Stomach (tissue), 9 donors: Measurements from ENCODE around the gene ADI1. TPM values are rescaled to one million over a fixed set of nuclear protein-coding genes. Genes with fewer than 3 reads are reported as not detected.

Experiments used
- DNase-seq, 2 donors: peaks; one replicate each; pipeline versions ENCODE4 v3.0.0 to v3.0.0-alpha.2; 2013 to 2019
- H3K27ac ChIP-seq, 5 donors: fragments of 200-600 bp in 4 of 5; sonication (generic) in 4 of 5; one replicate each; pipeline ENCODE4 v1.5.1; 2013 to 2019; ENCODE audit warnings: mild to moderate bottlenecking in 1 of 5, moderate library complexity in 1 of 5
- H3K27me3 ChIP-seq, 3 donors: fragments of 200-600 bp; sonication (generic); one replicate each; pipeline ENCODE4 v1.5.1; 2017 to 2019; ENCODE audit warnings: mixed run types in 1 of 3
- H3K36me3 ChIP-seq, 4 donors: fragments of 200-600 bp; sonication (generic); 1 replicate in 3 of 4; 2 replicates in 1 of 4; pipeline ENCODE4 v1.5.1; 2016 to 2019
- H3K4me1 ChIP-seq, 4 donors: fragments of 200-600 bp; sonication (generic); one replicate each; pipeline ENCODE4 v1.5.1; 2016 to 2019
- H3K4me3 ChIP-seq, 4 donors: fragments of 200-600 bp; sonication (generic) in 3 of 4; one replicate each; pipeline ENCODE4 v1.5.1; 2016 to 2019; ENCODE audit warnings: mild to moderate bottlenecking in 1 of 4
- H3K9me3 ChIP-seq, 4 donors: fragments of 200-600 bp; sonication (generic); one replicate each; pipeline ENCODE4 v1.5.1; 2016 to 2019
- EP300 ChIP-seq: sonication (generic); formaldehyde crosslinking; IDR thresholded peaks from one replicate; pipeline ENCODE4 v1.6.1; 2017; ENCODE audit warnings: antibody characterized with exemption
- POLR2A ChIP-seq, 4 donors: fragments of 450-650 bp; IDR thresholded peaks; one replicate each; pipeline ENCODE4 v1.6.1; 2016; ENCODE audit warnings: antibody characterized with exemption in 4 of 4, control low read depth in 2 of 4, mild to moderate bottlenecking in 1 of 4, moderate library complexity in 1 of 4
- POLR2AphosphoS5 ChIP-seq, 3 donors: sonication (generic); formaldehyde crosslinking; IDR thresholded peaks; one replicate each; pipeline ENCODE4 v1.6.1; 2016; ENCODE audit warnings: antibody characterized with exemption in 3 of 3
- WGBS, 5 donors: extraction: QIAGEN DNeasy Blood & Tissue Kit in 3 of 5; methylation state at CpG; one replicate each; pipeline versions ENCODE4 v1.1.5 to v1.1.7; 2013 to 2018; 5-methylcytosine and 5-hydroxymethylcytosine counted together
- intact Hi-C: fragments of 100-400 bp; cut with DNase I; formaldehyde crosslinking; loops from one replicate; pipeline ENCODE4 v1.15.1; 2023; ENCODE audit warnings: low total_unique reads
- polyA plus RNA-seq, 3 donors: library from polyadenylated mRNA; stranded (reverse); fragments of 200-250 nt; gene quantifications; one replicate each; pipeline ENCODE4 v1.2.3, GENCODE V29; 2013
- total RNA-seq, 5 donors: library from RNA; depleted of rRNA; stranded (reverse); fragments of >200 nt; gene quantifications; one replicate each; pipeline versions ENCODE4 v1.1.0 to v1.2.3, GENCODE V29; 2014 to 2016
- TF ChIP-seq, protein P1 (sequence below), 7 experiments: fragments of 450-650 bp in 4 of 7; fragments of 200-600 bp in 3 of 7; sonication (generic) in 3 of 7; IDR thresholded peaks; one replicate each; pipeline ENCODE4 v1.5.1; 2016 to 2019; ENCODE audit warnings: antibody characterized with exemption in 7 of 7, control low read depth in 2 of 7, mild to moderate bottlenecking in 1 of 7
- donor health status: healthy with polysubstance abuse.
- donor health status: Bipolar disorder and iron deficiency.
- donor health status: healthy.

ADI1 gene
- total and polyA plus RNA-seq, 8 donors = 25.1 to 124 (median 67.5) TPM

DNA sequence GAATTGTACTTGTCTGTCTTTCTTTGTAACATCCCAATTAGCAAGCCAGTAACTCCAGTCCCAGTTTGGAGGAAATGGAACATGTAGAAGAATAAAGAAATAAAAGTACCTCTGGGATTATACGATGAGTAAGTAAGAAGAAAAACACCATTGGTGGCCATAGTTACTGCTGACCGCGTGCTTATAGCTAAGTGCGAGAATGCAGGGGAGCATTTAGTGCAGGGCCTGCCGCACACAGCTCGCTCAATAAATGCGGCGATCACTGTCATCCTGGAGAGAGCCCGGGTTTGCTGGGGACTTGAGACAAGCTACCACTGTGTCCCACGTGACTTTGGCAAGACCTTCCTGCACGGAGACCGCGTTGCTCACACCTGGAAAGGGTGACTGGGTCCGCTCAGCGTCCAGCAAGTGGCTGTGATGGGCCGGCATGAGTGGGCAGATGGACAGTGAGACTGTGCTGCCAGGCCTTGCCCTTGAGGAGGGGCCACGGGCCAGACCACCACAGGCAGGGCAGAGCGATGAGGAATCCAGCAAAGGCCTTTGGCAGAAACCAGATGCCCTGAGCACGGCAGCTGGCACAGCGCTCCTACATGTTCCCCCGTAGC lies 54.8 kb downstream of the ADI1 start:
- intact Hi-C loops = no loop called here
- Histone ChIP-seq H3K27ac (peak overlapping the region in 1 of 5 donors; percentile 70), H3K36me3 (peaks cover 29 to 94% (median 91%) of the 10 kb centered on the region in 4 donors), H3K9me3 (no peaks in the 10 kb centered on the region), H3K27me3 (no peaks in the 10 kb centered on the region), H3K4me1 (peaks cover 3 to 19% (median 6%) of the 10 kb centered on the region in 4 donors), H3K4me3 (no peak overlapping the region)
- 96 to 97% (median 96%) methylated on average over 19 to 21 of the region's 21 CpGs for WGBS, 5 donors
- TF ChIP-seq, protein P1, sequence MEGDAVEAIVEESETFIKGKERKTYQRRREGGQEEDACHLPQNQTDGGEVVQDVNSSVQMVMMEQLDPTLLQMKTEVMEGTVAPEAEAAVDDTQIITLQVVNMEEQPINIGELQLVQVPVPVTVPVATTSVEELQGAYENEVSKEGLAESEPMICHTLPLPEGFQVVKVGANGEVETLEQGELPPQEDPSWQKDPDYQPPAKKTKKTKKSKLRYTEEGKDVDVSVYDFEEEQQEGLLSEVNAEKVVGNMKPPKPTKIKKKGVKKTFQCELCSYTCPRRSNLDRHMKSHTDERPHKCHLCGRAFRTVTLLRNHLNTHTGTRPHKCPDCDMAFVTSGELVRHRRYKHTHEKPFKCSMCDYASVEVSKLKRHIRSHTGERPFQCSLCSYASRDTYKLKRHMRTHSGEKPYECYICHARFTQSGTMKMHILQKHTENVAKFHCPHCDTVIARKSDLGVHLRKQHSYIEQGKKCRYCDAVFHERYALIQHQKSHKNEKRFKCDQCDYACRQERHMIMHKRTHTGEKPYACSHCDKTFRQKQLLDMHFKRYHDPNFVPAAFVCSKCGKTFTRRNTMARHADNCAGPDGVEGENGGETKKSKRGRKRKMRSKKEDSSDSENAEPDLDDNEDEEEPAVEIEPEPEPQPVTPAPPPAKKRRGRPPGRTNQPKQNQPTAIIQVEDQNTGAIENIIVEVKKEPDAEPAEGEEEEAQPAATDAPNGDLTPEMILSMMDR (IDR thresholded peaks at IDR 0.05) = no peak
- no peak for TF ChIP-seq POLR2AphosphoS5 (IDR thresholded peaks at IDR 0.05)
- TF ChIP-seq POLR2A (IDR thresholded peaks at IDR 0.05) = no peak
- TF ChIP-seq EP300 = no peak
- DNase-seq = no peak

DNA sequence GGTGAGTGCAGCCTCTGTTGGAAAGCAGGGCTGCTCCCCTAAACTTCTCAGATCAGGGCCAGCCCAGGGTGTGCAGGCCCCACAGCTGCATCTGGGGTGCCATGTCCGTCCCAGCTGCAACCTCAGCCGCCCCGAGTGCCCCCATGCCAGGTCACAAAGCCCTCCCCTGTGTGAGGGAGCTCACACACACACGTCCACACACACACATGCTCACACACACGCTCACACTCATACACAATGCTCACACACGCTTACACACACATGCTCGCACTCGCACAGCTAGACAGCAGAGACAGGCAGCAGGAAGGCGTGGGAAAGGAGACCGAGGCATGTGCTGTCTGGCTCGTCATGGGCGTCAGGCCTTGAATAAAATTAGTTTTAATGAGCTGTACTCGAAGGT lies 55.4 kb downstream of the ADI1 start:
- no peak for DNase-seq
- Histone ChIP-seq H3K9me3 (no peaks in the 10 kb centered on the region), H3K4me1 (peaks cover 0 to 14% (median 1%) of the 10 kb centered on the region in 4 donors), H3K27ac (no peak overlapping the region), H3K4me3 (no peak overlapping the region), H3K27me3 (no peaks in the 10 kb centered on the region), H3K36me3 (peaks cover 29 to 93% (median 91%) of the 10 kb centered on the region in 4 donors)
- TF ChIP-seq POLR2A (IDR thresholded peaks at IDR 0.05) (no peak), EP300 (no peak), POLR2AphosphoS5 (IDR thresholded peaks at IDR 0.05) (no peak)
- TF ChIP-seq, protein P1 (IDR thresholded peaks at IDR 0.05) = no peak
- intact Hi-C loops = no loop called here
- 94 to 97% (median 95%) methylated on average over 11 to 13 of the region's 13 CpGs for WGBS, 5 donors

DNA sequence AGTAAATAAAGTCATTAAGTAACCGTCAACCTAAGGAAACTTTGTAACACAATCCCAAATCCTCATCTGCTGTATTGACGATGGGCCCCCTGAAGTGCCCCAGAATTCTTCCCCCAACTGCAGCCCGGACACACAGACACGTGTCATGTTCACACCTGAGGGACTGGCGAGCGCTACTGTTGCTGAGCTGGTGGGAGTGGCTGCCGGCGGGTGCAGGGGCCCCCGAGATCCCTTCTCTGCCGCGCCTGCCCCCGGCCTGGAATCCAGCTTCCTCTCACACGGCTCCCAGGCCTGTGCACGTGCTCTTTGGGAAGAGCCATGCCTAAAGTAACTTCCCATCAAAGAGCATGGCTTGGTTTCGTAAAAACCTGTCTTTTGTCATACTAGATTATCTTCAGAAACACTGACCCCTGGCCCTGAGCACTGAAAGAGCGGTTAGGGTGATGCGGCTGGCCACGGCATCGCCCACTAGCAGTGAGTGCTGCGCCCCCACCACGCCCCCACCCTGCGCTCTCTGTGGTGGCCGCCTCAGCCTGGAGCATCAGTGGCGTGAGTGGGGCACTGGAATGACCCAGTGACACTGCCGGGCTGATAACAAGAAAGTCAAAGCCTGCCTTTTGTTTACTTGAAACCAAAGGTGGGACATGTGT lies 56.0 kb downstream of the ADI1 start:
- H3K4me1 ChIP-seq = peaks cover 0 to 9% (median 0%) of the 10 kb centered on the region in 4 donors
- peaks cover 25 to 93% (median 91%) of the 10 kb centered on the region in 4 donors for H3K36me3 ChIP-seq
- WGBS, 5 donors = 83 to 89% (median 89%) methylated on average over 25 of the region's 25 CpGs

DNA sequence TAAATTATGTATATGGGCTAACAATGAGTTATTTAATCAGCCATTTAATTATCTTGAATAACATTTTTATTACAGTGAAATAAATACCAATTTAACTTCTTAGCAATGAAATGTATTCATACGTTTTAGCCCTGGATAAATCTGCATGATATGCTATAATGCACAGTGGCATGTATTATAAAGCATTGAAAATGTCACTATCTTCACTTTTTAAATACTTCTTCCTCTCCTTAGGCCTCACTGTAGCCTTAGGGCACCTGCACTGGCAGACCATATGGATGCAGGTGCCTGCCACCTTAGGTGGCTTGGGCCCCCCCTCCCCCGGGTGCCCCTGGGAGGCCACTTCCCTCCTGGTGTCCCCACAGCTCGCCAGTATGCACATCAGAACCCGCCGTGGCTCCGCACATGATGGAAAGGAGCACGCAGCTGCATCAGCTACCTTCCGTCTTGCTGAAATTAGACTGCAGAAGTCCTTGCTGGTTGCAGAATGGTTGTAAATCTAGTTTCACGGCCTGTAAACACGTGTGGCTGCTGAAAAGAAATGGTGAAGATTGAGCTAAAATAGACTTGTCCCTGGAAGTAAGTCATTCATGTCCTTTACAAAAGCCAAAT lies 56.7 kb downstream of the ADI1 start:
- H3K4me1 ChIP-seq = peaks cover 0 to 9% (median 0%) of the 10 kb centered on the region in 4 donors
- TF ChIP-seq EP300 (no peak), POLR2AphosphoS5 (IDR thresholded peaks at IDR 0.05) (no peak)
- TF ChIP-seq, protein P1 (IDR thresholded peaks at IDR 0.05) = peak in 1 of 7 experiments; percentile 52
- WGBS, 5 donors = 71 to 88% (median 85%) methylated on average over 10 of the region's 10 CpGs
- no peak for DNase-seq
- intact Hi-C loops = no loop called here
- no peak overlapping the region for H3K4me3 ChIP-seq
- H3K9me3 ChIP-seq = no peaks in the 10 kb centered on the region
- peaks cover 26 to 93% (median 91%) of the 10 kb centered on the region in 4 donors for H3K36me3 ChIP-seq
- H3K27ac ChIP-seq = no peak overlapping the region
- no peaks in the 10 kb centered on the region for H3K27me3 ChIP-seq

More for the DNA sequence above, 56.0 kb downstream of the ADI1 start:
- no peak for DNase-seq
- no peaks in the 10 kb centered on the region for H3K9me3 ChIP-seq
- TF ChIP-seq, protein P1 (IDR thresholded peaks at IDR 0.05) = no peak
- no peak for TF ChIP-seq EP300
- H3K27me3 ChIP-seq = no peaks in the 10 kb centered on the region
- no peak overlapping the region for H3K27ac ChIP-seq
- H3K4me3 ChIP-seq = no peak overlapping the region
- intact Hi-C loops = no loop called here
